B cell (primary cell): ENCODE data around the gene C10orf90. TPM values are rescaled to one million over a fixed set of nuclear protein-coding genes. Genes with fewer than 3 reads are reported as not detected.

Experiments
- ATAC-seq: fragments of 200-7000 bp; cut with Tn5 transposase; one replicate; pipeline ENCODE4 v1.10.0; 2021; ENCODE audit warnings: low read depth, mild to moderate bottlenecking, moderate number of reproducible peaks, moderate library complexity
- CTCF ChIA-PET: fragments of 350-600 bp; sonication (Branson Sonifier 250); formaldehyde crosslinking; loops from one replicate; lab custom pipeline; 2021; ENCODE audit warnings: antibody characterized with exemption, inconsistent platforms; lab: Charles Lee
- POLR2A ChIA-PET: fragments of 350-600 bp; sonication (Branson Sonifier 250); formaldehyde crosslinking; loops from one replicate; lab custom pipeline; 2021; ENCODE audit warnings: antibody characterized with exemption; lab: Charles Lee
- DNase-seq: peaks from one replicate; pipeline ENCODE4 v3.0.0; 2013
- H2AFZ ChIP-seq: 2 replicates; pipeline ENCODE4 v1.6.1; 2012; ENCODE audit warnings: mild to moderate bottlenecking, low read depth, low read length; ENCODE audit not compliant: insufficient read depth, poor library complexity, severe bottlenecking
- H3K27ac ChIP-seq, 2 donors: 1 replicate in 1 of 2; 2 replicates in 1 of 2; pipeline ENCODE4 v1.5.1; 2012 to 2013; ENCODE audit warnings: low read length in 2 of 2, mild to moderate bottlenecking in 2 of 2, moderate library complexity in 1 of 2
- H3K27me3 ChIP-seq, 4 experiments: fragments of 200-600 bp in 1 of 4; sonication (generic) in 1 of 4; replicated peaks in 1 of 4; 1 replicate in 2 of 4; 2 replicates in 2 of 4; pipeline versions ENCODE4 v1.6.1 to v1.7.0; 2013 to 2016; ENCODE audit warnings: low read length in 3 of 4, mild to moderate bottlenecking in 2 of 4, mixed read lengths in 1 of 4, moderate library complexity in 1 of 4; ENCODE audit not compliant: insufficient read depth in 4 of 4, control insufficient read depth in 3 of 4; ENCODE audit errors: control extremely low read depth in 1 of 4
- H3K36me3 ChIP-seq, 2 experiments: replicated peaks in 1 of 2; 1 replicate in 1 of 2; 2 replicates in 1 of 2; pipeline versions ENCODE4 v1.6.1 to v1.7.1; 2013; ENCODE audit warnings: low read length in 1 of 2; ENCODE audit not compliant: insufficient read depth in 2 of 2, control insufficient read depth in 1 of 2; ENCODE audit errors: control extremely low read depth in 1 of 2, extremely low read depth in 1 of 2
- H3K4me1 ChIP-seq, 2 donors: fragments of 200-600 bp in 1 of 2; sonication (generic) in 1 of 2; 1 replicate in 1 of 2; 2 replicates in 1 of 2; pipeline versions ENCODE4 v1.5.1 to v1.6.1; 2013 to 2017; ENCODE audit warnings: low read length in 2 of 2; ENCODE audit not compliant: control insufficient read depth in 2 of 2, insufficient read depth in 2 of 2
- H3K4me2 ChIP-seq: replicated peaks from 2 replicates; pipeline ENCODE3; 2012; ENCODE audit warnings: mild to moderate bottlenecking, low read depth, low read length; ENCODE audit not compliant: poor library complexity, severe bottlenecking
- H3K4me3 ChIP-seq, 5 experiments: fragments of 200-600 bp in 1 of 5; sonication (generic) in 1 of 5; 1 replicate in 3 of 5; 2 replicates in 2 of 5; pipeline versions ENCODE4 v1.5.1 to v1.7.0; 2011 to 2016; ENCODE audit warnings: low read length in 4 of 5, mild to moderate bottlenecking in 4 of 5, low read depth in 2 of 5, control low read depth in 1 of 5, moderate library complexity in 1 of 5; ENCODE audit not compliant: insufficient read depth in 1 of 5; ENCODE audit errors: control extremely low read depth in 1 of 5, extremely low read depth in 1 of 5
- H3K79me2 ChIP-seq: fragments of 200-600 bp; sonication (generic); one replicate; pipeline ENCODE4 v1.6.0; 2016; ENCODE audit warnings: low read length; ENCODE audit not compliant: control insufficient read depth, insufficient read depth
- H3K9ac ChIP-seq: fragments of 200-600 bp; sonication (generic); 2 replicates; pipeline ENCODE4 v1.6.1; 2017; ENCODE audit warnings: mild to moderate bottlenecking, low read length, moderate library complexity
- H3K9me3 ChIP-seq, 3 donors: one replicate each; pipeline versions ENCODE4 v1.6.1 to v1.7.1; 2013; ENCODE audit warnings: low read length in 2 of 3; ENCODE audit not compliant: control insufficient read depth in 2 of 3, insufficient read depth in 1 of 3; ENCODE audit errors: control extremely low read depth in 1 of 3
- H4K20me1 ChIP-seq: 2 replicates; pipeline ENCODE4 v1.6.0; 2012; ENCODE audit warnings: mild to moderate bottlenecking, low read length; ENCODE audit not compliant: insufficient read depth, control insufficient read depth, poor library complexity, severe bottlenecking
- H3K27ac Mint-ChIP-seq: one replicate; pipeline ENCODE4 v1.8.0; 2021; ENCODE audit warnings: mixed read lengths
- H3K27me3 Mint-ChIP-seq: one replicate; pipeline ENCODE4 v1.8.0; 2021; ENCODE audit warnings: mixed read lengths
- H3K4me1 Mint-ChIP-seq: one replicate; pipeline ENCODE4 v1.8.0; 2021; ENCODE audit warnings: mixed read lengths
- H3K4me3 Mint-ChIP-seq: one replicate; pipeline ENCODE4 v1.8.0; 2021; ENCODE audit warnings: mixed read lengths
- H3K9me3 Mint-ChIP-seq: one replicate; pipeline ENCODE4 v1.8.0; 2022; ENCODE audit warnings: mixed read lengths; ENCODE audit not compliant: insufficient read depth
- EZH2 ChIP-seq: IDR thresholded peaks from 2 replicates; pipeline ENCODE4 v1.6.1; 2012; ENCODE audit warnings: borderline replicate concordance, low read depth, mild to moderate bottlenecking, moderate library complexity, low read length; ENCODE audit not compliant: insufficient read depth, poor library complexity, severe bottlenecking
- intact Hi-C: fragments of 100-400 bp; cut with micrococcal nuclease; formaldehyde crosslinking; loops from one replicate; pipeline ENCODE4 v1.10.0; 2022
- polyA plus RNA-seq: library from polyadenylated mRNA; depleted of rRNA; stranded (reverse); fragments of >200 nt; gene quantifications from 2 replicates; pipeline ENCODE4 v1.2.3, GENCODE V29; 2012
- total RNA-seq, 2 donors: library from RNA; stranded (reverse); fragments of 120-200 nt in 1 of 2; gene quantifications; 1 replicate in 1 of 2; 2 replicates in 1 of 2; pipeline versions ENCODE4 v1.2.3 to v1.2.4, GENCODE V29; 2013 to 2022
- TF ChIP-seq, protein P1 (sequence below): fragments of 200-600 bp; IDR thresholded peaks from one replicate; pipeline ENCODE4 v1.8.0; 2022; ENCODE audit warnings: antibody characterized with exemption, mild to moderate bottlenecking

C10orf90 gene
- total and polyA plus RNA-seq, 2 donors (not counting 1 experiment from before 2014, with no cell fraction given) = not detected

DNA sequence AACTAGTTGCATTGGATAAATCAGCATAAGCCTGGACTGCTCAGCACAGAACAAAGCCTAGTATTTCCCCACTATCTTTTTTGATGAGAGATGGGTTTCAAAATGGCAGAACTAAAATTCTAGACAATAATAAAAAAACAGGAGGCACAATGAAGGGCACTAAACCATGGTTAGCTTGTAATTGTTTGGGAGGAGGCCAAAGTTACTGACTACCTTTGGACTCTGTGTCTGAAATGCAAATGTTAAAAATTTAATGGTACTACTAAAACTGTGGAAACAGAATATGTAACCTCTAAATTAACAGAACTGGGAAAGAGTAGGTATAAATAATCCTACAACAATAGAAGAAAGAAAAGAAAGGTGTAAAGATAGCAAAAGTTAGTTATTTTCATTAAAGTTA is 295.2 kb downstream of the C10orf90 start:
- Mint-ChIP-seq H3K27ac (no peak overlapping the region), H3K4me1 (no peaks in the 10 kb centered on the region), H3K9me3 (peaks cover 4% of the 10 kb centered on the region), H3K27me3 (no peaks in the 10 kb centered on the region), H3K4me3 (no peak overlapping the region)
- H3K4me3 ChIP-seq = no peak overlapping the region
- DNase-seq (no peak), ATAC-seq (no peak)
- intact Hi-C loops = no loop called here
- no peak overlapping the region for H2AFZ ChIP-seq
- H3K4me1 ChIP-seq = no peaks in the 10 kb centered on the region
- ChIA-PET CTCF (no interaction called here), POLR2A (no interaction called here)
- H3K9ac ChIP-seq = no peak overlapping the region
- no peaks in the 10 kb centered on the region for H4K20me1 ChIP-seq
- peaks cover 0 to 4% (median 0%) of the 10 kb centered on the region in 3 donors for H3K9me3 ChIP-seq
- H3K36me3 ChIP-seq = no peaks in the 10 kb centered on the region
- H3K27me3 ChIP-seq = no peaks in the 10 kb centered on the region
- no peak overlapping the region for H3K27ac ChIP-seq
- TF ChIP-seq EZH2 = no peak
- TF ChIP-seq, protein P1, sequence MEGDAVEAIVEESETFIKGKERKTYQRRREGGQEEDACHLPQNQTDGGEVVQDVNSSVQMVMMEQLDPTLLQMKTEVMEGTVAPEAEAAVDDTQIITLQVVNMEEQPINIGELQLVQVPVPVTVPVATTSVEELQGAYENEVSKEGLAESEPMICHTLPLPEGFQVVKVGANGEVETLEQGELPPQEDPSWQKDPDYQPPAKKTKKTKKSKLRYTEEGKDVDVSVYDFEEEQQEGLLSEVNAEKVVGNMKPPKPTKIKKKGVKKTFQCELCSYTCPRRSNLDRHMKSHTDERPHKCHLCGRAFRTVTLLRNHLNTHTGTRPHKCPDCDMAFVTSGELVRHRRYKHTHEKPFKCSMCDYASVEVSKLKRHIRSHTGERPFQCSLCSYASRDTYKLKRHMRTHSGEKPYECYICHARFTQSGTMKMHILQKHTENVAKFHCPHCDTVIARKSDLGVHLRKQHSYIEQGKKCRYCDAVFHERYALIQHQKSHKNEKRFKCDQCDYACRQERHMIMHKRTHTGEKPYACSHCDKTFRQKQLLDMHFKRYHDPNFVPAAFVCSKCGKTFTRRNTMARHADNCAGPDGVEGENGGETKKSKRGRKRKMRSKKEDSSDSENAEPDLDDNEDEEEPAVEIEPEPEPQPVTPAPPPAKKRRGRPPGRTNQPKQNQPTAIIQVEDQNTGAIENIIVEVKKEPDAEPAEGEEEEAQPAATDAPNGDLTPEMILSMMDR = no peak
- H3K79me2 ChIP-seq = no peaks in the 10 kb centered on the region
- no peak overlapping the region for H3K4me2 ChIP-seq

Other genes with a start within 250 kb of the C10orf90 start
- gene DOCK1, start 234.7 kb upstream of the C10orf90 start, total RNA-seq = not detected in 2 replicates
- gene DOCK1, start 234.7 kb upstream of the C10orf90 start, polyA plus RNA-seq = not detected in 2 replicates